KMS-11 (cell line): Measurements from ENCODE around the gene ABTB2.

Experiments used
- H2AFZ ChIP-seq: fragments of 200-600 bp; sonication (generic); 2 replicates; pipeline ENCODE4 v1.6.1; 2016; ENCODE audit warnings: antibody characterized with exemption, mixed run types, low read depth
- H3K27ac ChIP-seq: fragments of 200-600 bp; sonication (generic); 2 replicates; pipeline ENCODE4 v1.6.1; 2016; ENCODE audit warnings: mild to moderate bottlenecking, mixed run types
- H3K27me3 ChIP-seq: fragments of 200-600 bp; sonication (generic); 2 replicates; pipeline ENCODE4 v1.6.1; 2017; ENCODE audit warnings: mild to moderate bottlenecking, low read depth, mixed run types, moderate library complexity; ENCODE audit not compliant: insufficient read depth
- H3K36me3 ChIP-seq: fragments of 200-600 bp; sonication (generic); 2 replicates; pipeline ENCODE4 v1.6.1; 2017; ENCODE audit warnings: mild to moderate bottlenecking, mixed run types; ENCODE audit not compliant: insufficient read depth
- H3K4me1 ChIP-seq: fragments of 200-600 bp; sonication (generic); 2 replicates; pipeline ENCODE4 v1.6.1; 2016; ENCODE audit warnings: mild to moderate bottlenecking, low read depth, mixed run types; ENCODE audit not compliant: poor library complexity, severe bottlenecking
- H3K4me2 ChIP-seq: fragments of 200-600 bp; sonication (generic); 2 replicates; pipeline ENCODE4 v1.7.0; 2016; ENCODE audit warnings: mild to moderate bottlenecking, mixed run types
- H3K4me3 ChIP-seq: fragments of 200-600 bp; sonication (generic); IDR thresholded peaks from 2 replicates; pipeline ENCODE4 v1.6.1; 2017; ENCODE audit warnings: low read depth, low read length, mixed read lengths; ENCODE audit not compliant: insufficient read depth
- H3K79me2 ChIP-seq: fragments of 200-600 bp; sonication (generic); 2 replicates; pipeline ENCODE4 v1.6.1; 2016; ENCODE audit warnings: low read depth, mixed run types; ENCODE audit not compliant: insufficient read depth
- H3K9ac ChIP-seq: fragments of 200-600 bp; sonication (generic); 2 replicates; pipeline ENCODE4 v1.6.1; 2016; ENCODE audit warnings: mild to moderate bottlenecking, mixed run types
- H4K20me1 ChIP-seq: fragments of 200-600 bp; sonication (generic); 2 replicates; pipeline ENCODE4 v1.6.1; 2016; ENCODE audit warnings: mild to moderate bottlenecking, mixed run types; ENCODE audit not compliant: insufficient read depth
- TF ChIP-seq, protein P1 (sequence below): fragments of 200-600 bp; sonication (generic); conservative IDR thresholded peaks from 2 replicates; pipeline ENCODE4 v1.6.1; 2017; ENCODE audit warnings: low read depth, mild to moderate bottlenecking, antibody characterized with exemption, low read length, moderate library complexity, mixed read lengths

Gene ABTB2

GRCh38 chr11:34167961-34168360, 189.8 kb downstream of the ABTB2 start:
- Histone ChIP-seq H3K9ac (no peak overlapping the region), H3K36me3 (no peaks in the 10 kb centered on the region), H3K4me2 (no peak overlapping the region), H3K27me3 (no peaks in the 10 kb centered on the region), H3K4me1 (no peaks in the 10 kb centered on the region), H3K79me2 (no peaks in the 10 kb centered on the region), H3K27ac (no peak overlapping the region), H4K20me1 (no peaks in the 10 kb centered on the region), H2AFZ (no peak overlapping the region), H3K4me3 (no peak overlapping the region)
- TF ChIP-seq, protein P1, sequence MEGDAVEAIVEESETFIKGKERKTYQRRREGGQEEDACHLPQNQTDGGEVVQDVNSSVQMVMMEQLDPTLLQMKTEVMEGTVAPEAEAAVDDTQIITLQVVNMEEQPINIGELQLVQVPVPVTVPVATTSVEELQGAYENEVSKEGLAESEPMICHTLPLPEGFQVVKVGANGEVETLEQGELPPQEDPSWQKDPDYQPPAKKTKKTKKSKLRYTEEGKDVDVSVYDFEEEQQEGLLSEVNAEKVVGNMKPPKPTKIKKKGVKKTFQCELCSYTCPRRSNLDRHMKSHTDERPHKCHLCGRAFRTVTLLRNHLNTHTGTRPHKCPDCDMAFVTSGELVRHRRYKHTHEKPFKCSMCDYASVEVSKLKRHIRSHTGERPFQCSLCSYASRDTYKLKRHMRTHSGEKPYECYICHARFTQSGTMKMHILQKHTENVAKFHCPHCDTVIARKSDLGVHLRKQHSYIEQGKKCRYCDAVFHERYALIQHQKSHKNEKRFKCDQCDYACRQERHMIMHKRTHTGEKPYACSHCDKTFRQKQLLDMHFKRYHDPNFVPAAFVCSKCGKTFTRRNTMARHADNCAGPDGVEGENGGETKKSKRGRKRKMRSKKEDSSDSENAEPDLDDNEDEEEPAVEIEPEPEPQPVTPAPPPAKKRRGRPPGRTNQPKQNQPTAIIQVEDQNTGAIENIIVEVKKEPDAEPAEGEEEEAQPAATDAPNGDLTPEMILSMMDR = no peak

DNA sequence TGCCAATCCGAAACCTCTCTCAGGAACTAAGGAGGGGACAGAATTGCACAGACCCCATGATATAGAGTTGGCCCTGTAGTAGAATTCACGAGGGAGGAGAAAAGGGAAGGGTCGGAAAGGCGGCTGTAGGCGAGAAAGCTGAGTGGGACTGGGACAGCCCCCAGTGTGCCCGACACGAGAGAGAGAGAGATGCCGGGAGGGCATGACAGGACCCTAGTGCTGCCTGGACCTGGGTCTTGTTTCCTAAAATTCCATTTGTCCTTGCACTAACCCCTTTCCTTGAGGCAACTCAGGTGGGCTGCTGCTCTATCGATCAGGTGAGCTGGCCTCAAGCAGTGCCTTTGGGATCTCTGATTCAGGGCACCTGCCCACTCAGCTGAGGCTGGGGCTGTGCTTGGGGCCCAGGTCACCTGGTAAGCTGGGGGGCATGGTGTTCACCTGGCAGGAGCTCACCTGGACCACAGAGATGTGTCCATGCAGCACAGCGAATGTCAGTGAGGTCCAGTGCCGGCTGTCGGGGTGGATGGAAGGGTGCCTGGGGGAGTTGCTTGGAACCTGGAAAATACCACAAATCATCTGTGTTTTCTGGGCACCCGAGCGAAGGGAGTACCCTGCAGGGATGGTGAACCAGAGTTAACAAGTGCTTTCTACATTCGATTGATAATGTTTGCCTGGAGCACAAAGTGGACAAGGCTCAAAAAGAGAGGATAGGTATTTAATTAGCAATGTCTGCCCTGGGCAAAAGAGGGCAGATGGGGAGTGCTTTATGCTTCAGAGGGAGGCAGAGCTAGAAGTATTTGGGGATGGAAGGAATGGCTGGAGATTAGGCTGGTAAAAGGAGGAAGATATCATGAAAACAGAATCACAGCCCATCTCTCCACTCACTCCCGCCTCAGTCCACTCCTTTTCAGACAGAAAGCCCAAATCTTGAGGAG, 190.7 kb downstream of the ABTB2 start:
- Histone ChIP-seq H3K4me1 (no peaks in the 10 kb centered on the region), H2AFZ (no peak overlapping the region), H3K36me3 (no peaks in the 10 kb centered on the region), H3K9ac (no peak overlapping the region), H3K79me2 (no peaks in the 10 kb centered on the region), H3K27ac (no peak overlapping the region), H3K4me2 (no peak overlapping the region), H3K27me3 (no peaks in the 10 kb centered on the region), H4K20me1 (no peaks in the 10 kb centered on the region), H3K4me3 (no peak overlapping the region)
- TF ChIP-seq, protein P1 = no peak

DNA sequence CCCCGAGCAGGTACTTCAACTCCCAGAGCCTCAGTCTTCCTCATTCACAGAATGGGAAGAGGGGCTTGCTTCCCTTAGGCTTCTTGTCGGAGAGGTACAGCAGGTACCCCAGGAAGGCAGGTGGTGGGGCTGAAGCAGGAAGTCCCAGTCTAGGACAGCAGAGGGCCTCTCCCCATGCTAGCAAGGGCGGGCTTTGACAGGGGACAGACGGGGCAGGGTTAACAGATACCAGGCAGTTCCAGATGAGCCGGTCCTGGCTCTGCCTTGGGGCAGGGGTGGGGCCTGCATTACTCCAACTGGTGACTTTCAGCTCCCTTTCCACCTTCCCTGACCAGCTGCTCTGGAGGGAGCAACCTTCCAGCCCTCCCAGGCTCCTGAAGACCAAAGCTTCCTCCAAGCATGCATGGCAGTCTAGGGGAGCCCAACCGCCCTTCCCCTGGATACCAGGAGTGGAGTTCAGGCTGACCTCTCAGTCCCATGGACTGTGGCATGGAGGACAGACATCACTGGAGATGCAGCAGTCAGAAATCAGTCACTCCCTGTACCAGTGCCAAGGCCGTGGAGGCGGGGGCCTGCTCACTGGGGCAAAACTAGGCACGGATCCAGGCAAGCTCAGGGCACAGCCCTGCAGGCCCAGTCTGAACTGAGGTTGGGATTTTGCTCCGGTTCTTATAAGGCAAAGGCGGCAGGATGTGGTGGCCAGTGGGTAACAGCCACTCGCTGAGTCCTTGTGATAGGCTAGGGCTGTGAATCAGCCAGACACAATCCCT, 191.8 kb downstream of the ABTB2 start:
- Histone ChIP-seq H4K20me1 (no peaks in the 10 kb centered on the region), H3K79me2 (no peaks in the 10 kb centered on the region), H3K27ac (no peak overlapping the region), H3K4me1 (no peaks in the 10 kb centered on the region), H2AFZ (no peak overlapping the region), H3K36me3 (no peaks in the 10 kb centered on the region), H3K27me3 (no peaks in the 10 kb centered on the region), H3K9ac (no peak overlapping the region), H3K4me2 (no peak overlapping the region), H3K4me3 (no peak overlapping the region)
- TF ChIP-seq, protein P1 = no peak

DNA sequence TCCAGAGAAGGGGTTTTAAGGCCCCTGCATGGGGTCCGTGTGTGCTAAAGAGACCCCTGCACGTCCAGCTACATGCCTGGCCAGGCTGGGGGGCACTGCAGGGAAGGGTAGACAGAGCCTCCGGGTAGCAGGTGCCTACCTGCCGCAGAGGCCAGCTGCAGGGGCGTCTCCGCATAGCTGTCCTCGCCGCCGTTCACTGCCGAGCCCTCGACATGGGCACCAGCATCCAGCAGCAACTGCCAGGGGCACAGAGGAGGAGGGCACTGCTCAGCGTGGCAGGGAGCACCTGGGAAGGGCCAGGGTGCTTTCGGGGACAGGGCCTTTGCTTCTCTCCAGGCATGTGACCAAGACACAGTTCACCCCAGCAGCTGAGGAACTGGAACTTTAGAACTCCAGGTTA, 192.7 kb downstream of the ABTB2 start:
- TF ChIP-seq, protein P1 = no peak
- Histone ChIP-seq H2AFZ (no peak overlapping the region), H3K4me1 (no peaks in the 10 kb centered on the region), H3K4me2 (no peak overlapping the region), H4K20me1 (no peaks in the 10 kb centered on the region), H3K79me2 (no peaks in the 10 kb centered on the region), H3K9ac (no peak overlapping the region), H3K27me3 (no peaks in the 10 kb centered on the region), H3K27ac (no peak overlapping the region), H3K4me3 (no peak overlapping the region), H3K36me3 (no peaks in the 10 kb centered on the region)
